Neural progenitor cell (in vitro differentiated cells): ENCODE data around the gene BNIP3. TPM values are rescaled to one million over a fixed set of nuclear protein-coding genes. Genes with fewer than 3 reads are reported as not detected.

ENCODE experiments used
- DNase-seq: peaks from one replicate; pipeline ENCODE4 v3.0.0-alpha.2; 2016; ENCODE audit warnings: low spot score
- H2AFZ ChIP-seq: fragments of 200-600 bp; sonication (generic); replicated peaks from 2 replicates; pipeline ENCODE4 v1.6.1; 2016; ENCODE audit warnings: antibody characterized with exemption
- H3F3A ChIP-seq: fragments of 200-600 bp; sonication (generic); 2 replicates; pipeline ENCODE4 v1.6.1; 2016; ENCODE audit warnings: antibody characterized with exemption, low read depth
- H3K27ac ChIP-seq: fragments of 200-600 bp; sonication (generic); 2 replicates; pipeline ENCODE4 v1.5.1; 2016; ENCODE audit warnings: mild to moderate bottlenecking
- H3K27me3 ChIP-seq: fragments of 200-600 bp; sonication (generic); 2 replicates; pipeline ENCODE4 v1.6.1; 2016; ENCODE audit warnings: mild to moderate bottlenecking, moderate library complexity
- H3K36me3 ChIP-seq: fragments of 200-600 bp; sonication (generic); 2 replicates; pipeline ENCODE4 v1.5.1; 2016
- H3K4me1 ChIP-seq: fragments of 200-600 bp; sonication (generic); 2 replicates; pipeline ENCODE4 v1.6.1; 2016; ENCODE audit warnings: mixed run types
- H3K4me2 ChIP-seq: fragments of 200-600 bp; sonication (generic); 2 replicates; pipeline ENCODE4 v1.6.1; 2016
- H3K4me3 ChIP-seq: fragments of 200-600 bp; sonication (generic); 2 replicates; pipeline ENCODE4 v1.5.1; 2016
- H3K79me2 ChIP-seq: fragments of 200-600 bp; sonication (generic); 2 replicates; pipeline ENCODE4 v1.6.1; 2016; ENCODE audit warnings: low read depth
- H3K9ac ChIP-seq: fragments of 200-600 bp; sonication (generic); 2 replicates; pipeline ENCODE4 v1.6.1; 2016
- H3K9me3 ChIP-seq: fragments of 200-600 bp; sonication (generic); 2 replicates; pipeline ENCODE4 v1.5.1; 2016; ENCODE audit warnings: low read depth
- H4K20me1 ChIP-seq: fragments of 200-600 bp; sonication (generic); 2 replicates; pipeline ENCODE4 v1.6.1; 2016; ENCODE audit warnings: low read depth
- H3K27ac Mint-ChIP-seq: 3 replicates; pipeline ENCODE4 v1.8.0; 2021; ENCODE audit warnings: mixed read lengths
- H3K27me3 Mint-ChIP-seq: 2 replicates; pipeline ENCODE4 v1.8.0; 2022; ENCODE audit warnings: low read depth, mild to moderate bottlenecking, inconsistent platforms, moderate library complexity, mixed read lengths; ENCODE audit not compliant: insufficient read depth
- H3K36me3 Mint-ChIP-seq: 3 replicates; pipeline ENCODE4 v1.8.0; 2021; ENCODE audit warnings: mixed read lengths
- H3K4me1 Mint-ChIP-seq: 3 replicates; pipeline ENCODE4 v1.8.0; 2021; ENCODE audit warnings: mixed read lengths
- H3K4me3 Mint-ChIP-seq: 3 replicates; pipeline ENCODE4 v1.8.0; 2021; ENCODE audit warnings: mild to moderate bottlenecking, moderate library complexity, mixed read lengths
- H3K9me3 Mint-ChIP-seq: 3 replicates; pipeline ENCODE4 v1.8.0; 2020; ENCODE audit warnings: mixed read lengths
- EZH2 ChIP-seq: fragments of 200-600 bp; sonication (generic); IDR thresholded peaks from 2 replicates; pipeline ENCODE4 v1.6.1; 2017; ENCODE audit warnings: antibody characterized with exemption, mild to moderate bottlenecking, moderate library complexity
- EZH2phosphoT487 ChIP-seq: fragments of 200-600 bp; sonication (generic); IDR thresholded peaks from 2 replicates; pipeline ENCODE4 v1.6.1; 2017; ENCODE audit warnings: antibody characterized with exemption
- total RNA-seq: library from RNA; depleted of rRNA; stranded (reverse); fragments of >200 nt; gene quantifications from 2 replicates; pipeline ENCODE4 v1.2.3, GENCODE V29; 2015; ENCODE audit warnings: low replicate concordance
- TF ChIP-seq, protein P1 (sequence below): fragments of 200-600 bp; sonication (generic); IDR thresholded peaks from 2 replicates; pipeline ENCODE4 v1.5.1; 2017; ENCODE audit warnings: antibody characterized with exemption, mild to moderate bottlenecking

The BNIP3 gene
- total RNA-seq, 1 donor from 2014 or later, result 256 TPM

DNA sequence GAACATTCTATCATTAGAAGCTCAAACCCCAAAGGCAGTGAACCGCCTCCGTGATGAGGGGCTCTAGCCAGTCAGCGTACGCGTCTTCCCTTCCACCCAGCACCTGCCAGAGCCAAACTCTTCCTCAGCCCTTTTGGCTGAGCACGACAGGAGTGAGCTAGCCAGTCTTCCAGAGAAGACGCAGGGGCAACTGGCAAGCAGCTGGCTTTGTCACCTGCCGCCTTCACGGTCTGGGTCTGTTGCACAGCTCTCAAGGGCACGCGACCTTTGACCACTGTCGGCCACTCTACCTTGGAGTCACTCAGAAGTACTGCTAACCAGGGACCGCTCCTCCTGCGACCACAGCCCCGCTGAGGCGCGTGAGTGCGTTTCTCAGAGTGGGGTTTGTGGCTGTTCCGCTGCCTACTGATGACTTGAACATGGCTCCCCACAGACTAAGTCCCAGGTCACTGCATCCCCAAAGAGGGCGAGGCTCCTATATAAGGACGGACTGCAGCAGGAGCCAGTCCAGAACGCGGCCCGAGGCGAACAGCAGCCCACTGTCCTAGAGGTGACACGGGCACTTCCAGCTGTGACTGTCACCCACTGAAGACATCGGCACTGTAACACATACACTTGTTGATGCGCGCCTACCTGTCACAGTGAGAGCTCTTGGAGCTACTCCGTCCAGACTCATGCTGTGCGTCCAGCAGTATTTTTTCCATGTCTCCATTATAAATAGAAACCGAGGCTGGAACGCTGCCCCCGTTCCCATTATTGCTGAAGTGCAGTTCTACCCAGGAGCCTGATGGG, 8.4 kb downstream of the BNIP3 start:
- H3K79me2 ChIP-seq, result peaks cover 71% of the 10 kb centered on the region
- H3K4me2 ChIP-seq, result no peak overlapping the region
- H3K36me3 Mint-ChIP-seq, result peaks cover 60% of the 10 kb centered on the region
- no peaks in the 10 kb centered on the region for H3F3A ChIP-seq
- H3K9me3 ChIP-seq, result no peaks in the 10 kb centered on the region
- no peak overlapping the region for H2AFZ ChIP-seq
- no peak overlapping the region for H3K27ac Mint-ChIP-seq
- H4K20me1 ChIP-seq, result peaks cover 99% of the 10 kb centered on the region
- TF ChIP-seq EZH2phosphoT487, result no peak
- TF ChIP-seq, protein P1, sequence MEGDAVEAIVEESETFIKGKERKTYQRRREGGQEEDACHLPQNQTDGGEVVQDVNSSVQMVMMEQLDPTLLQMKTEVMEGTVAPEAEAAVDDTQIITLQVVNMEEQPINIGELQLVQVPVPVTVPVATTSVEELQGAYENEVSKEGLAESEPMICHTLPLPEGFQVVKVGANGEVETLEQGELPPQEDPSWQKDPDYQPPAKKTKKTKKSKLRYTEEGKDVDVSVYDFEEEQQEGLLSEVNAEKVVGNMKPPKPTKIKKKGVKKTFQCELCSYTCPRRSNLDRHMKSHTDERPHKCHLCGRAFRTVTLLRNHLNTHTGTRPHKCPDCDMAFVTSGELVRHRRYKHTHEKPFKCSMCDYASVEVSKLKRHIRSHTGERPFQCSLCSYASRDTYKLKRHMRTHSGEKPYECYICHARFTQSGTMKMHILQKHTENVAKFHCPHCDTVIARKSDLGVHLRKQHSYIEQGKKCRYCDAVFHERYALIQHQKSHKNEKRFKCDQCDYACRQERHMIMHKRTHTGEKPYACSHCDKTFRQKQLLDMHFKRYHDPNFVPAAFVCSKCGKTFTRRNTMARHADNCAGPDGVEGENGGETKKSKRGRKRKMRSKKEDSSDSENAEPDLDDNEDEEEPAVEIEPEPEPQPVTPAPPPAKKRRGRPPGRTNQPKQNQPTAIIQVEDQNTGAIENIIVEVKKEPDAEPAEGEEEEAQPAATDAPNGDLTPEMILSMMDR, result no peak
- TF ChIP-seq EZH2, result no peak
- H3K27me3 ChIP-seq, result no peaks in the 10 kb centered on the region
- H3K4me3 ChIP-seq, result no peak overlapping the region
- no peak overlapping the region for H3K9ac ChIP-seq
- no peak overlapping the region for H3K27ac ChIP-seq
- peaks cover 41% of the 10 kb centered on the region for H3K4me1 Mint-ChIP-seq
- peaks cover 3% of the 10 kb centered on the region for H3K27me3 Mint-ChIP-seq
- peaks cover 3% of the 10 kb centered on the region for H3K36me3 ChIP-seq
- no peak for DNase-seq
- H3K4me1 ChIP-seq, result no peaks in the 10 kb centered on the region
- no peak overlapping the region for H3K4me3 Mint-ChIP-seq
- H3K9me3 Mint-ChIP-seq, result no peaks in the 10 kb centered on the region

DNA sequence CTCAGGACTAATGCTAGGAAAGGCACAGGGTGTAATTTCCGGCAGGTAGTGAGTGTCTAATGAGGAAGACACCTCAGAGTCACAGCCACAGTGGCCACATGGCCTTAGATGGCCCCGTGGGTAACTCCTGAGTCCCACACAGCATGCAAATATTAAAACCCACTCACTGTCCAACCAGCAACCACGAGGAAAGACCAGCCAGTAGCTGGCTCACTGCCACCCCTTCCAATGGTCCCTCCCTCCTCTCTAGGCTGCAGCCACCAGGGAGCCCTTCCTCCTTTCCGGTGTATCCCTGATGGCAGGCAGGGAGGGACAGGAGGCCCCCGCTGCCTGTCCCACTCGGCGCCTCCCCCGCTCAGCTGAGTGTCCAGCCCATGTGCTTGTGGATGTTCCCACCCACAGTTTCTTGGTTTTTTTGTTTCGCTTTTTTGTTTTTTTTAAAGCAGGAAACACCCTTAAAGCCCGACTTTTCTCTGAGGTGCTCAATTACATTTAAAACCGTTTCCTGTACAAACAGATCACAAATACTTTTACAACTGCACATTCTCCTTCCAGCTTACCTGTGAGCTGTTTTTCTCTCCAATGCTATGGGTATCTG, 9.2 kb downstream of the BNIP3 start:
- no peaks in the 10 kb centered on the region for H3K4me1 ChIP-seq
- DNase-seq, result no peak
- H3K79me2 ChIP-seq, result peaks cover 63% of the 10 kb centered on the region
- no peaks in the 10 kb centered on the region for H3K9me3 ChIP-seq
- peaks cover 3% of the 10 kb centered on the region for H3K27me3 Mint-ChIP-seq
- peaks cover 96% of the 10 kb centered on the region for H4K20me1 ChIP-seq
- H3K4me1 Mint-ChIP-seq, result peaks cover 34% of the 10 kb centered on the region
- H3K27me3 ChIP-seq, result no peaks in the 10 kb centered on the region
- no peak overlapping the region for H3K4me3 Mint-ChIP-seq
- H3K36me3 Mint-ChIP-seq, result peaks cover 53% of the 10 kb centered on the region
- H3F3A ChIP-seq, result peaks cover 2% of the 10 kb centered on the region
- no peak overlapping the region for H3K27ac Mint-ChIP-seq
- H3K4me2 ChIP-seq, result no peak overlapping the region
- TF ChIP-seq, protein P1, result no peak
- no peak for TF ChIP-seq EZH2phosphoT487
- TF ChIP-seq EZH2, result no peak
- H3K27ac ChIP-seq, result no peak overlapping the region
- H3K9ac ChIP-seq, result no peak overlapping the region
- H3K36me3 ChIP-seq, result peaks cover 3% of the 10 kb centered on the region
- H2AFZ ChIP-seq, result no peak overlapping the region
- H3K4me3 ChIP-seq, result no peak overlapping the region
- H3K9me3 Mint-ChIP-seq, result no peaks in the 10 kb centered on the region

DNA sequence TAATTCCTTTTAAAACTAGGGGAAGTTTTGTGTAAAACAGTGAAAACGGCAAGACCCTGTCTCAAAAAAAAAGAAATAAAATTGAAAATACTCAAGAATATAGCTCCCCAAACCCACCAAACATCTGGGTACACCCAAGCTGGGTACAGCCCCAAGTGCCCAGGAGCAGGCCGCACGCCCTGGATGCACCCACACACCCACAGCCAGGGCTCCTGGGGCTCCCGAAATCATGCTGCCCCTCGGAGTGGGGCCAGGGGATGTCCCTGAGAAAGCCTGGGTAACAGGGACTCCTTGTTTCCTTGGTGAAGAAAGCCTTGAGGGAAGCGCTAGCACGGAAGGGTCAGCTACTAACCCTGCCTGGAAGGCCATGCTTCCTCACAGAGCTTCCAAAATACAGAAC, 10.1 kb downstream of the BNIP3 start:
- no peak overlapping the region for H3K4me3 Mint-ChIP-seq
- peaks cover 28% of the 10 kb centered on the region for H3K4me1 Mint-ChIP-seq
- H3K27ac Mint-ChIP-seq, result no peak overlapping the region
- no peak overlapping the region for H3K27ac ChIP-seq
- no peak overlapping the region for H3K9ac ChIP-seq
- peaks cover 53% of the 10 kb centered on the region for H3K79me2 ChIP-seq
- H3F3A ChIP-seq, result peaks cover 7% of the 10 kb centered on the region
- no peak overlapping the region for H3K4me3 ChIP-seq
- no peaks in the 10 kb centered on the region for H3K9me3 Mint-ChIP-seq
- H3K4me1 ChIP-seq, result no peaks in the 10 kb centered on the region
- H3K36me3 Mint-ChIP-seq, result peaks cover 49% of the 10 kb centered on the region
- TF ChIP-seq, protein P1, result no peak
- DNase-seq, result no peak
- no peak overlapping the region for H3K4me2 ChIP-seq
- H2AFZ ChIP-seq, result no peak overlapping the region
- peaks cover 92% of the 10 kb centered on the region for H4K20me1 ChIP-seq
- H3K9me3 ChIP-seq, result no peaks in the 10 kb centered on the region
- H3K27me3 Mint-ChIP-seq, result peaks cover 3% of the 10 kb centered on the region
- H3K27me3 ChIP-seq, result no peaks in the 10 kb centered on the region
- peaks cover 3% of the 10 kb centered on the region for H3K36me3 ChIP-seq
